Keratinocyte (primary cell): ENCODE measurements around the gene NT5C1B.

Experiments
- EZH2 ChIP-seq: IDR thresholded peaks from one replicate; pipeline ENCODE4 v1.6.1; 2012; ENCODE audit warnings: inconsistent platforms, mild to moderate bottlenecking, low read length, moderate library complexity
- TF ChIP-seq, protein P1 (sequence below), 3 experiments: IDR thresholded peaks in 1 of 3; conservative IDR thresholded peaks in 1 of 3; optimal IDR thresholded peaks in 1 of 3; 2 replicates in 2 of 3; 3 replicates in 1 of 3; pipeline versions ENCODE3 to v1.5.1; 2011; ENCODE audit warnings: low read length in 3 of 3, mild to moderate bottlenecking in 3 of 3, moderate library complexity in 2 of 3, control low read depth in 1 of 3, inconsistent platforms in 1 of 3; ENCODE audit not compliant: insufficient read depth in 2 of 3; ENCODE audit errors: extremely low read depth in 1 of 3

DNA sequence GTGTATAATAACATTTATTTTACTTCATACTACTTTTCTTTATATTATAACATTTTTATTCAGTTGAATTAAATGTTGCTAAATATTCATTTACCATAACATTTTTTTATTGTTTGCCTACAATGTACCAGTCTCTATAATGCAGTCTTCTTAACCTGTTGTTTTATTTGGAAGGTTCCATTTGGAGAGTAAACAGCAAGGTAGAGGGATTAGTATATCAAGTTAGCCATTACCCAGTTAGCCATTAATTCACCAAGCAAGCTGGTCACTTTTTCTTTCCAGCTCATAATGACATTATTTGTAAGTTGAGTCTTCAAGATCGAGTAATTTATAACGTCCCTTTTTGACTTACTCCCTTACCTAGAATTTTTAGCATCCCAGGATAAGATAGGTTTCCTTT, 29.7 kb upstream of the NT5C1B start:
- no peak for TF ChIP-seq EZH2
- TF ChIP-seq, protein P1, sequence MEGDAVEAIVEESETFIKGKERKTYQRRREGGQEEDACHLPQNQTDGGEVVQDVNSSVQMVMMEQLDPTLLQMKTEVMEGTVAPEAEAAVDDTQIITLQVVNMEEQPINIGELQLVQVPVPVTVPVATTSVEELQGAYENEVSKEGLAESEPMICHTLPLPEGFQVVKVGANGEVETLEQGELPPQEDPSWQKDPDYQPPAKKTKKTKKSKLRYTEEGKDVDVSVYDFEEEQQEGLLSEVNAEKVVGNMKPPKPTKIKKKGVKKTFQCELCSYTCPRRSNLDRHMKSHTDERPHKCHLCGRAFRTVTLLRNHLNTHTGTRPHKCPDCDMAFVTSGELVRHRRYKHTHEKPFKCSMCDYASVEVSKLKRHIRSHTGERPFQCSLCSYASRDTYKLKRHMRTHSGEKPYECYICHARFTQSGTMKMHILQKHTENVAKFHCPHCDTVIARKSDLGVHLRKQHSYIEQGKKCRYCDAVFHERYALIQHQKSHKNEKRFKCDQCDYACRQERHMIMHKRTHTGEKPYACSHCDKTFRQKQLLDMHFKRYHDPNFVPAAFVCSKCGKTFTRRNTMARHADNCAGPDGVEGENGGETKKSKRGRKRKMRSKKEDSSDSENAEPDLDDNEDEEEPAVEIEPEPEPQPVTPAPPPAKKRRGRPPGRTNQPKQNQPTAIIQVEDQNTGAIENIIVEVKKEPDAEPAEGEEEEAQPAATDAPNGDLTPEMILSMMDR (optimal IDR thresholded peaks at IDR 0.05 in 1 of 3, IDR thresholded peaks at IDR 0.05 in 1 of 3, conservative IDR thresholded peaks at IDR 0.05 in 1 of 3; ENCODE audit: extremely low read depth in 1 of 3, insufficient read depth in 2 of 3, low read length in 3 of 3): no peak
